T-helper 22 cell (primary cell): ENCODE results near the gene ZSCAN30.
A peak's percentile ranks its signal among the peaks of the same experiment; 100 is the strongest.
"Not testable (repeated sequence)": the region's sequence is repeated elsewhere in the genome, so short reads cannot be mapped to it uniquely, and the experiment has no call there.

Experiments used
- DNase-seq: peaks from one replicate; pipeline ENCODE4 v3.0.0-alpha.2; 2020; ENCODE audit warnings: low read depth

Gene ZSCAN30

GRCh38 chr18:35236571-35237363, 53.3 kb downstream of the ZSCAN30 start:
- no peak for DNase-seq

DNA sequence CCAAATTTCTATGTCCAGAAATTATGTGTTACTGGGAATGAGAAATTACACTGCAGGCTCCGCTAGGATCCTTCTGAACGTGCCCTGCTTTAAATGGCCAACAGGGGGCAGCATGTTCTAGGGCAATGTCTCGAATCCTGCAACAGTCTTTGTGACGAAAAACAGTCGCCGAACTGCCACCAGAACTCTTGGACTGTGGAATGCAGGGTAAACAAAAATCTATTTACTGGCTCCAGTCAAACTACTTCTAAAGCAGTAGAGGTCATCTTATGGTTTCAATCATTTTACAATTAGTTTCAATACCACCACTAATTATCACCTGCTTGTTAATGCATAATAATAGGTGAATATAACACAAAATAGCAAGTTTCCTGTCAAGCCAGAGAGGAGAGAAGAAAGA, 59.0 kb downstream of the ZSCAN30 start:
- peak; percentile 53 for DNase-seq

DNA sequence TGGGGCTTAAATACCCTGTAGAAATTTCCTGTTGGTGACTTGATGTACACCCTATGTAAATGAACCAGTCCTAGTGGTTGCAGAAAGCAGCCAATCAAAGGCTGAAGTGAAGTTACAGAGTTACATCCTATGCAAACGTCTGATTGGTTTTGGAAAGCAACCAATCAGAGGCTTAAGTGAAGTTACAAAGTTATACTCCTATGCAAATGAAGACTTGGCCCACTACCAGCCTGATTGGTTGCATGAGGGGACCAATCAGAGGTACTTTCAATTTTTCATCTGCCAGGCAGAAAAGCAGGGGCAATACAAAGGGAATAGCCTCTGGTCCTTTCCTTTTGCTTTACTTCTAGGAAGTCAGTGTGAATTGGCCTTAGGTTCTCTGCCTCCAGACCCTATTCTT, 62.8 kb downstream of the ZSCAN30 start:
- DNase-seq = no peak

DNA sequence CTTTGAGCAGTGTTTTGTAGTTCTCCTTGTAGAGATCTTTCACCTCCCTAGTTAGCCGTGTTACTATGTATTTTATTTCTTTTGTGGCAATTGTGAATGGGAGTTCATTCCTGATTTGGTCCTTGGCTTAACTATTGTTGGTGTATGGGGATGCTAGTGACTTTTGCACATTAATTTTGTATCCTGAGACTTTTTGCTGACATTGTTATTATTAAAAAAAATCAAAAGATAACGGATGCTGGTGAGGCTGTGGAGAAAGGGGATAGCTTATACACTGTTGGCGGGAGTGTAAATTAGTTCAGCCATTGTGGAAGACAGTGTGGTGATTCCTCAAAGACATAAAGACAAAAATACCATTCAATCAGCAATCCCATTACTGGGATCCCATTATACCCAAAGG, 66.2 kb downstream of the ZSCAN30 start:
- no peak for DNase-seq

- DNase-seq = no peak
Measured at GRCh38 chr18:35220424-35220823, 69.6 kb downstream of the ZSCAN30 start.

DNA sequence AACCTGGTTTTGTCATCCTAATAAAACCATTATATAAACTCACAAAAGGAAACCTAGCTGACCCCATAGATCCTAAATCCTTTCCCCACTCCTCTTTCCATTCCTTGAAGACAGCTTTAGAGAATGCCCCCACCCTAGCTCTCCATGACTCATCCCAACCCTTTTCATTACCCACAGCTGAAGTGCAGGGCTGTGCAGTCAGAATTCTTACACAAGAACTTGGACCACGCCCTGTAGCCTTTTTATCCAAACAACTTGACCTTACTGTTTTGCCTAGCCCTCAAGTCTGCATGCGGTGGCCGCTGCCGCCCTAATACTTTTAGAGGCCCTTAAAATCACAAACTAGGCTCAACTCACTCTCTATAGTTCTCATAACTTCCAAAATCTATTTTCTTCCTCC, 70.7 kb downstream of the ZSCAN30 start:
- not testable (repeated sequence) for DNase-seq

DNA sequence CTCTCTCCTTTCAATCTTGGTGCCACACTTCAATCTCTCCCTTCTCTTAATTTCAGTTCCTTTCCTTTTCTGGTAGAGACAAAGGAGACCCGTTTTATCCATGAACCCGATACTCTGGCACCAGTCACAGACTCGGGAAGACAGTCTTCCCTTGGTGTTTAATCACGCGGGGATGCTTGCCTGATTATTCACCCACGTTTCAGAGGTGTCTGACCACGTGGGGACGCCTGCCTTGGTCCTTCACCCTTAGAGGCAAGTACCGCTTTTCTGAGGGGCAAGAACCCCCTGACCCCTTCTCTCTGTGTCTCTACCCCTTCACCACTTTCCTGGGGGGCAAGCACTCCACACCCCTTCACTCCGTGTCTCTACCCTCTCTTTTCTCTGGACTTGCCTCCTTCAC, 73.4 kb downstream of the ZSCAN30 start:
- DNase-seq = not testable (repeated sequence)

DNA sequence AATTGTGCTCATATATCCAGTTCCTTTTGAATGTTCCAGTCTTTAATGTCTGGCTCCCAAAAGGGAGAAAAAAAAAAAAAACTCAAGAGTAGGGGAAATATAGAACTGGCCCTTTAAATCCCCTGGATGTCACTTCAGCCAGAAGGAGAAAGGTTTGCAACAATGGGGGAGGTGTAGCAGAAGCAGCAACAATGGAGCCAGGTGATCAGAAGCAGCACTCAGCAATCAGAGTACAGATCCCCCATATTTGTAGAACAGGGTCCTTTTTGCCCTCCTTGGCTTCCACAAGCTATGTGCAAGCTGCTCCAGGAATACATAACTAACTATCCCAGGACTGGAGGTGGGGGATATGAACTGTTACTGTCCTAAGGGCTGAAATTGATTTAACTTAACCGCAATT, 75.0 kb downstream of the ZSCAN30 start:
- no peak for DNase-seq

DNA sequence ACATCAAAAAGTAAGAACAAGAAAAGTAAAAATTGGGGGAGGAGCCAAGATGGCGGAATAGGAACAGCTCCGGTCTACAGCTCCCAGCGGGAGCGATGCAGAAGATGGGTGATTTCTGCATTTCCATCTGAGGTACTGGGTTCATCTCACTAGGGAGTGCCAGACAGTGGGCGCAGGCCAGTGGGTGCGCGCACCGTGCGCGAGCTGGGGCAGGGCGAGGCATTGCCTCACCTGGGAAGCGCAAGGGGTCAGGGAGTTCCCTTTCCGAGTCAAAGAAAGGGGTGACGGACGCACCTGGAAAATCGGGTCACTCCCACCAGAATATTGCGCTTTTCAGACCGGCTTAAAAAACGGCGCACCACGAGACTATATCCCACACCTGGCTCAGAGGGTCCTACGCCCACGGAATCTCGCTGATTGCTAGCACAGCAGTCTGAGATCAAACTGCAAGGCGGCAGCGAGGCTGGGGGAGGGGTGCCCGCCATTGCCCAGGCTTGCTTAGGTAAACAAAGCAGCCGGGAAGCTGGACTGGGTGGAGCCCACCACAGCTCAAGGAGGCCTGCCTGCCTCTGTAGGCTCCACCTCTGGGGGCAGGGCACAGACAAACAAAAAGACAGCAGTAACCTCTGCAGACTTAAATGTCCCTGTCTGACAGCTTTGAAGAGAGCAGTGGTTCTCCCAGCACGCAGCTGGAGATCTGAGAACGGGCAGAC, 84.1 kb downstream of the ZSCAN30 start:
- not testable (repeated sequence) for DNase-seq

DNA sequence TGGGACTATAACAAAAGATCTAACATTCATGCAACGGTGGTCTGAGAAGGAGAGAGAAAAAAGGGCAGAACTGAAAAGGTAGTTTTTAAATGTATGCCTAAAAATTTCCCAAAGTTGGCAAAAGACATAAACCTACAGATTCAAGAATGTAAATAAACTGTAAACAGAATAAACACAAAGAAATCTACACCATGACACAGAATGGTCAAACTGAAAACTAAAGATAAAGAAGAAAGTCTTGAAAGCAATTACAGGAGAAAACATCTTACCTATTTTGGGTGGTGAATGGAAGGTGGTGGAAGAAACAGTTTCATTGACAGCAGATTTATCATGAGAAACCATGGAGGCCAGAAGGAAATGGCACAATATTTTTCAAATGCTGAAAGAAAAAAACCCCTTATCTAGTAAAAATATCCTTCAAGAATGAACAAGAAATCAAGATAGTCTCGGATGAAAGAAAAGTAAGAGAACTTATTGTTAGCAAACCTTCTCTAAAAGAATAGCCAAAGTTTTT, 84.8 kb downstream of the ZSCAN30 start:
- no peak for DNase-seq

DNA sequence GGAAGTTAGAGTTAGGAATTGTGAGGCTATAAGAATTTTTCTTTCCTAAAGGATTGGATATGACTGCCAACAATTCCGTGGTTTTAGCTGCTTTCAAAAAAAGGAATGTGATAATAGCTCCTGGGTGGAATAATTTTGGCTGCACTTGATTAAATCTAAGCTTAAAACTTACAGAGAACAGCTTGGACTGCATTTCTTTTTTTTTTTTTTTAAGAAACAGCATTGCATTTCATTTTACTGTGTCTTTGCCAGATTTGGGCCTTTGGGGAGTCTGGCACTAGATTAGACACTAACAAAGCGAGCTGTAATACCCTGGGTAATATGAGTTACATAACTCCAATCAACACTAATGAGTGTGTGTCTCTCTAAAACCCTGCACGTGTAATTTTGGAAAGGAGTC, 87.0 kb downstream of the ZSCAN30 start:
- DNase-seq = no peak

DNA sequence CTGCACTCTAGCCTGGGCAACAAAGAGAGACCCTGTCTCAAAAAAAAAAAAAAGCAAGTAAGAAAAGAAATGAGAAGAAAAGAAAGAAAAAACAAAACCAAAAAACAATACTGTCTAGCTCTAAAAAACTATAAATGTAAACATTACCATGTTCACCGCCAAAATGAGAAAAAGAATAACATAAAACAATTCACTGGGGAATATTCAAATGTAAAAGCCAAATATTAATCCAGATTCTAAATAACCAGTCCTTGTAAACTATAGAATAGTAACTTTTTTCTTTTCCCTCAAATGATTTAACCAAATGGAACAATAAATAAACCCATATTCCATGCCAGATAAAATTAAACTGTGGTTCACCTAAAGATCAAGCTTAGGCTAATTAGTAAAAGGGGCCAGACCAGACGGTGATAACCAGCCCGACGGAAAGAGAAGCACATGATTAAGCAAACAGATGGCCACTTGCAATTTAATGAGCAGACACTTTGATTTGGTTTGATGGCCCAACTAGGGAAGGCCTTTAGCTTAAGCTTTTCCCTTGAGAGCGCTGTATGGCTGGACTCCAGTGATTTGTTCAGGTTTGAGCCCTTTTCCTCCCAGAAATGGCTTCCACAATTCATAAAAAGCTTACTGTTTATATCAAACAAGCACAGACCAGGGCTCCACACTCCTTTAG, 88.6 kb downstream of the ZSCAN30 start:
- no peak for DNase-seq
